Naive thymus-derived CD4-positive, alpha-beta T cell (primary cell): ENCODE data around the gene PSMD1. TPM values are rescaled to one million over a fixed set of nuclear protein-coding genes. Genes with fewer than 3 reads are reported as not detected.

Source experiments
- ATAC-seq: fragments of 150-1000 bp; cut with Tn5 transposase; 2 replicates; pipeline ENCODE4 v1.10.0; 2021; ENCODE audit warnings: mild to moderate bottlenecking, moderate library complexity
- CTCF ChIA-PET: fragments of 350-600 bp; sonication (Branson Sonifier 250); formaldehyde crosslinking; loops from one replicate; lab custom pipeline; 2021; ENCODE audit warnings: antibody characterized with exemption; lab: Charles Lee
- POLR2A ChIA-PET: fragments of 350-600 bp; sonication (Branson Sonifier 250); formaldehyde crosslinking; loops from one replicate; lab custom pipeline; 2021; ENCODE audit warnings: antibody characterized with exemption, inconsistent platforms; lab: Charles Lee
- DNase-seq, 9 donors: peaks; one replicate each; pipeline versions ENCODE4 v3.0.0 to v3.0.0-alpha.2; 2020 to 2022; ENCODE audit warnings: mixed read lengths in 1 of 9
- H3K27ac ChIP-seq: one replicate; pipeline ENCODE4 v1.7.0; 2013; ENCODE audit warnings: mild to moderate bottlenecking, low read depth, low read length, moderate library complexity
- H3K27me3 ChIP-seq, 2 donors: one replicate each; pipeline ENCODE4 v1.7.0; 2013; ENCODE audit warnings: low read length in 2 of 2, mild to moderate bottlenecking in 2 of 2, moderate library complexity in 2 of 2; ENCODE audit not compliant: control insufficient read depth in 2 of 2, insufficient read depth in 2 of 2
- H3K36me3 ChIP-seq, 3 experiments: 1 replicate in 2 of 3; 2 replicates in 1 of 3; pipeline ENCODE4 v1.7.0; 2013; ENCODE audit warnings: low read length in 3 of 3, mild to moderate bottlenecking in 3 of 3, moderate library complexity in 1 of 3; ENCODE audit not compliant: insufficient read depth in 3 of 3, control insufficient read depth in 2 of 3
- H3K4me1 ChIP-seq, 2 donors: one replicate each; pipeline ENCODE4 v1.7.0; 2013; ENCODE audit warnings: low read length in 2 of 2, mild to moderate bottlenecking in 2 of 2, moderate library complexity in 1 of 2; ENCODE audit not compliant: control insufficient read depth in 2 of 2, insufficient read depth in 2 of 2
- H3K4me3 ChIP-seq: 2 replicates; pipeline ENCODE4 v1.7.0; 2013; ENCODE audit warnings: mild to moderate bottlenecking, low read length
- H3K9me3 ChIP-seq, 3 experiments: 1 replicate in 2 of 3; 2 replicates in 1 of 3; pipeline ENCODE4 v1.7.0; 2013; ENCODE audit warnings: low read length in 3 of 3; ENCODE audit not compliant: control insufficient read depth in 2 of 3
- H3K27ac Mint-ChIP-seq, 9 donors: one replicate each; pipeline ENCODE4 v1.8.0; 2020 to 2022; ENCODE audit warnings: mixed read lengths in 9 of 9, mild to moderate bottlenecking in 8 of 9, moderate library complexity in 5 of 9, inconsistent platforms in 2 of 9
- H3K27me3 Mint-ChIP-seq, 5 donors: one replicate each; pipeline ENCODE4 v1.8.0; 2021 to 2022; ENCODE audit warnings: mixed read lengths in 5 of 5, mild to moderate bottlenecking in 1 of 5
- H3K36me3 Mint-ChIP-seq, 5 donors: one replicate each; pipeline ENCODE4 v1.8.0; 2020 to 2022; ENCODE audit warnings: mixed read lengths in 5 of 5, mild to moderate bottlenecking in 3 of 5, inconsistent platforms in 1 of 5
- H3K4me1 Mint-ChIP-seq, 7 donors: one replicate each; pipeline ENCODE4 v1.8.0; 2020 to 2022; ENCODE audit warnings: mixed read lengths in 7 of 7, mild to moderate bottlenecking in 3 of 7, inconsistent platforms in 1 of 7
- H3K4me3 Mint-ChIP-seq, 10 donors: one replicate each; pipeline ENCODE4 v1.8.0; 2020 to 2022; ENCODE audit warnings: mild to moderate bottlenecking in 10 of 10, mixed read lengths in 10 of 10, moderate library complexity in 6 of 10, inconsistent platforms in 2 of 10
- H3K9me3 Mint-ChIP-seq, 11 donors: one replicate each; pipeline ENCODE4 v1.8.0; 2020 to 2022; ENCODE audit warnings: mixed read lengths in 11 of 11, mild to moderate bottlenecking in 4 of 11, inconsistent platforms in 1 of 11, moderate library complexity in 1 of 11
- intact Hi-C, 2 donors: fragments of 100-400 bp; cut with micrococcal nuclease; formaldehyde crosslinking; loops; one replicate each; pipeline ENCODE4 v1.15.1; 2023
- polyA plus RNA-seq, 2 donors: library from polyadenylated mRNA; unstranded; fragments of 300-500 nt; fragmentation: Illumina TruSeq; gene quantifications; one replicate each; pipeline ENCODE4 v1.2.3, GENCODE V29; 2021
- total RNA-seq, 6 experiments: library from RNA in 5 of 6; stranded (reverse) in 5 of 6; gene quantifications; 1 replicate in 5 of 6; 2 replicates in 1 of 6; pipeline ENCODE4 v1.2.3 and lab custom pipeline; 2021 to 2026

The PSMD1 gene
- total and polyA plus RNA-seq, 7 experiments from 2014 or later = 30.3 to 121 (median 46.2) TPM

GRCh38 chr2:231011526-231011925 is 45.1 kb upstream of the PSMD1 start:
- H3K27ac ChIP-seq = no peak overlapping the region
- intact Hi-C loops = no loop called here
- Mint-ChIP-seq H3K4me3 (no peak overlapping the region), H3K4me1 (no peaks in the 10 kb centered on the region), H3K27me3 (peaks cover 6 to 17% (median 10%) of the 10 kb centered on the region in 5 donors), H3K27ac (no peak overlapping the region), H3K36me3 (no peaks in the 10 kb centered on the region), H3K9me3 (peaks cover 0 to 1% (median 0%) of the 10 kb centered on the region in 11 donors)
- H3K36me3 ChIP-seq = no peaks in the 10 kb centered on the region
- ChIA-PET POLR2A (no interaction called here), CTCF (interaction anchor here (0.7 kb wide), 1 partner anchor 217 kb away, joined by 3 read pairs; no protein-coding TSS in a partner anchor)
- no peaks in the 10 kb centered on the region for H3K9me3 ChIP-seq
- no peak for ATAC-seq
- no peak for DNase-seq
- no peaks in the 10 kb centered on the region for H3K27me3 ChIP-seq
- no peaks in the 10 kb centered on the region for H3K4me1 ChIP-seq
- no peak overlapping the region for H3K4me3 ChIP-seq

DNA sequence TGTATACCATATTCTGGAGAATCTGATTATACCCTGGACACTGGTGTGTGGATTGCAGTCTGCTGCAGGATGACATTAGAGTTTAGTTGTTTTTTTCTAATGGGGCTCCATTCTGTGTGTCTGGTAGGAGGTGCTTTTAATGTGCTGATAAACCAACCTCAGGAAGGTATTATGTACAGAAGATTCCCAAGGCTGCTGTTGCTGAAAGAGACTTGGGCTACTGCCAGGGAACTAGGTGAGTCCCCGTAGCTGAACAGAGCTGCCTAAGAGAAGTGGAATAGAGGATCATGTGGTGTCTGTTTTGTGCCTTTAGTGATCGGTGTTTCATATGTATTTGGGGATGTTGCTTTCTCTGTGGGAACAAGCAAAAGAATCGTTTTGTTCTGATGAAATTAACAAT is 44.2 kb upstream of the PSMD1 start:
- H3K36me3 Mint-ChIP-seq = peaks cover 0 to 4% (median 0%) of the 10 kb centered on the region in 5 donors
- H3K27me3 Mint-ChIP-seq = peaks cover 10 to 23% (median 14%) of the 10 kb centered on the region in 5 donors
- ChIA-PET CTCF (interaction anchor here (0.7 kb wide), 1 partner anchor 216 kb away, joined by 3 read pairs; no protein-coding TSS in a partner anchor), POLR2A (no interaction called here)
- no peaks in the 10 kb centered on the region for H3K9me3 ChIP-seq
- intact Hi-C loops = no loop called here
- H3K4me1 Mint-ChIP-seq = no peaks in the 10 kb centered on the region
- no peak overlapping the region for H3K27ac Mint-ChIP-seq
- no peaks in the 10 kb centered on the region for H3K9me3 Mint-ChIP-seq
- H3K27ac ChIP-seq = no peak overlapping the region
- no peak for ATAC-seq
- H3K27me3 ChIP-seq = no peaks in the 10 kb centered on the region
- no peaks in the 10 kb centered on the region for H3K4me1 ChIP-seq
- H3K4me3 Mint-ChIP-seq = no peak overlapping the region
- H3K36me3 ChIP-seq = no peaks in the 10 kb centered on the region
- DNase-seq = no peak
- H3K4me3 ChIP-seq = no peak overlapping the region

DNA sequence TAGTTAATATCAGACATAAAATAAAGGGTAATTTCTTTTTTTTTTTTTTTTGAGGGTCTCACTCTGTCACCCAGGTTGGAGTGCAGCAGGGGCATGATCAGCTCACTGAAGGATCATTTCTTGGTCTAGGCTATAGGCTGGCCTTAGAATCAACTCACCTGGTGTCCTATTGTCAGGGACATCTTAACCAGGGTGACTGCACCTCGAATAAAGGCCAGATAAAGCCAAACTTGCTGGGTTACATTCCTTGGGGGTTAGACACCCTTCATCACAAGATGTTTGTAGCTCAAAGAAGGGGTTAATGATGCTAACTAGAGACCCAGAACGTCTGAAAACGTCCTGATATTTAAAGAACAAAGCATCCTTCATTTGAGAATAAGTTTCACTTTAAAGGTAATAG is 42.8 kb upstream of the PSMD1 start:
- no peak for DNase-seq
- H3K27me3 ChIP-seq = no peaks in the 10 kb centered on the region
- H3K4me1 Mint-ChIP-seq = no peaks in the 10 kb centered on the region
- H3K36me3 Mint-ChIP-seq = peaks cover 0 to 8% (median 0%) of the 10 kb centered on the region in 5 donors
- no peak overlapping the region for H3K27ac ChIP-seq
- H3K9me3 Mint-ChIP-seq = no peaks in the 10 kb centered on the region
- H3K27ac Mint-ChIP-seq = no peak overlapping the region
- H3K4me3 ChIP-seq = no peak overlapping the region
- peaks cover 10 to 26% (median 18%) of the 10 kb centered on the region in 5 donors for H3K27me3 Mint-ChIP-seq
- no peaks in the 10 kb centered on the region for H3K9me3 ChIP-seq
- no peak for ATAC-seq
- H3K4me3 Mint-ChIP-seq = no peak overlapping the region
- H3K4me1 ChIP-seq = no peaks in the 10 kb centered on the region
- H3K36me3 ChIP-seq = no peaks in the 10 kb centered on the region
- POLR2A ChIA-PET = no interaction called here
- CTCF ChIA-PET = interaction anchor here (0.7 kb wide), 1 partner anchor 17 kb away, joined by 3 read pairs; no protein-coding TSS in a partner anchor
- intact Hi-C loops = no loop called here

- Mint-ChIP-seq H3K4me3 (no peak overlapping the region), H3K4me1 (no peaks in the 10 kb centered on the region), H3K27me3 (peaks cover 4 to 29% (median 18%) of the 10 kb centered on the region in 5 donors), H3K9me3 (no peaks in the 10 kb centered on the region), H3K27ac (no peak overlapping the region), H3K36me3 (peaks cover 0 to 12% (median 0%) of the 10 kb centered on the region in 5 donors)
- intact Hi-C loops = no loop called here
- DNase-seq (no peak), ATAC-seq (no peak)
- H3K36me3 ChIP-seq = no peaks in the 10 kb centered on the region
- H3K27ac ChIP-seq = no peak overlapping the region
- CTCF ChIA-PET = no interaction called here
- no peak overlapping the region for H3K4me3 ChIP-seq
- no peaks in the 10 kb centered on the region for H3K9me3 ChIP-seq
- POLR2A ChIA-PET = no interaction called here
- no peaks in the 10 kb centered on the region for H3K27me3 ChIP-seq
- H3K4me1 ChIP-seq = no peaks in the 10 kb centered on the region
Measured at GRCh38 chr2:231015478-231015877, 41.2 kb upstream of the PSMD1 start.

DNA sequence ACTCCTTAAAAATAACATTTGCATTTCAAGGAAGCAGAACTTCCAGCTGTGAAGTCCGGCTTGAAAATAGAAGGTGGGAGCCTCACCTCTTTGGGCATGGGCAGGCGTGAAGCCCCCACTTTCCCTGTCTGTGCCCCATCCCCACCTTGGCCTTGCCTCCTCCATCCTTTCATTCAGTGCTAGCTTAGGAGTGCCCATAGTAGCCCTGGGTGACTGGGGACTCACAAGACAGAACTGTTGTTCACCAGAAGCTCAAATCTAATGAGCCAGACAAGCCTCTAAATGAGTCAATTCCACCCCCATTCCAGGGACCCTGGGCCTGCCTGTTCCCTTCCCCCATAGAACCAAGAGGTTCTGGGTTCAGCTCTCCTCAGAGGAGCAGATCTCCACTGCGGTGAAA is 40.7 kb upstream of the PSMD1 start:
- Mint-ChIP-seq H3K4me1 (no peaks in the 10 kb centered on the region), H3K36me3 (peaks cover 0 to 12% (median 0%) of the 10 kb centered on the region in 5 donors), H3K27me3 (peaks cover 4 to 32% (median 18%) of the 10 kb centered on the region in 5 donors), H3K4me3 (no peak overlapping the region), H3K9me3 (no peaks in the 10 kb centered on the region), H3K27ac (no peak overlapping the region)
- no peaks in the 10 kb centered on the region for H3K4me1 ChIP-seq
- intact Hi-C loops = no loop called here
- ChIA-PET CTCF (interaction anchor here (0.9 kb wide), 1 partner anchor 11 kb away, joined by 5 read pairs; no protein-coding TSS in a partner anchor), POLR2A (no interaction called here)
- H3K27me3 ChIP-seq = no peaks in the 10 kb centered on the region
- no peak overlapping the region for H3K27ac ChIP-seq
- no peak overlapping the region for H3K4me3 ChIP-seq
- no peak for ATAC-seq
- DNase-seq = no peak
- H3K36me3 ChIP-seq = no peaks in the 10 kb centered on the region
- no peaks in the 10 kb centered on the region for H3K9me3 ChIP-seq

GRCh38 chr2:231016566-231017230 is 40.0 kb upstream of the PSMD1 start:
- Mint-ChIP-seq H3K9me3 (peaks cover 0 to 1% (median 0%) of the 10 kb centered on the region in 11 donors), H3K27ac (no peak overlapping the region), H3K36me3 (peaks cover 0 to 12% (median 0%) of the 10 kb centered on the region in 5 donors), H3K27me3 (peaks cover 4 to 33% (median 18%) of the 10 kb centered on the region in 5 donors), H3K4me1 (no peaks in the 10 kb centered on the region), H3K4me3 (no peak overlapping the region)
- Histone ChIP-seq H3K27ac (no peak overlapping the region), H3K27me3 (no peaks in the 10 kb centered on the region), H3K4me1 (no peaks in the 10 kb centered on the region), H3K4me3 (no peak overlapping the region), H3K9me3 (no peaks in the 10 kb centered on the region), H3K36me3 (no peaks in the 10 kb centered on the region)
- ChIA-PET CTCF (interaction anchor here (0.9 to 1.1 kb wide), 2 partner anchors 10 to 24 kb away, joined by 3 to 5 read pairs; no protein-coding TSS in a partner anchor), POLR2A (no interaction called here)
- ATAC-seq (no peak), DNase-seq (no peak)
- intact Hi-C loops = no loop called here
